HG02571 (cell line): ENCODE data around the gene COL9A3.

Source experiments
- ATAC-seq: cut with Tn5 transposase; IDR thresholded peaks from one replicate; pipeline ENCODE4 v1.9.1; 2021; ENCODE audit warnings: mild to moderate bottlenecking, moderate library complexity; ENCODE audit not compliant: unreplicated experiment

COL9A3 gene

GRCh38 chr20:62822239-62822787, 5.5 kb downstream of the COL9A3 start:
- no peak for ATAC-seq

- no peak for ATAC-seq
Measured at GRCh38 chr20:62822788-62823651, 6.2 kb downstream of the COL9A3 start.

GRCh38 chr20:62823688-62824475, 7.0 kb downstream of the COL9A3 start:
- ATAC-seq, result no peak

GRCh38 chr20:62824476-62825332, 7.9 kb downstream of the COL9A3 start:
- ATAC-seq, result no peak

- no peak for ATAC-seq
Measured at GRCh38 chr20:62825333-62825985, 8.6 kb downstream of the COL9A3 start.

GRCh38 chr20:62825986-62826645, 9.3 kb downstream of the COL9A3 start:
- ATAC-seq, result no peak

- ATAC-seq, result no peak
Measured at GRCh38 chr20:62826646-62827310, 9.9 kb downstream of the COL9A3 start.

- ATAC-seq, result no peak
Measured at GRCh38 chr20:62827311-62828038, 10.6 kb downstream of the COL9A3 start.

- no peak for ATAC-seq
Measured at GRCh38 chr20:62828051-62828450, 11.2 kb downstream of the COL9A3 start.

- ATAC-seq, result no peak
Measured at GRCh38 chr20:62828511-62829230, 11.8 kb downstream of the COL9A3 start.

- no peak for ATAC-seq
Measured at GRCh38 chr20:62829231-62830230, 12.7 kb downstream of the COL9A3 start.

GRCh38 chr20:62830251-62830650, 13.4 kb downstream of the COL9A3 start:
- no peak for ATAC-seq

GRCh38 chr20:62830821-62831220, 14.0 kb downstream of the COL9A3 start:
- ATAC-seq, result no peak

- no peak for ATAC-seq
Measured at GRCh38 chr20:62831361-62831788, 14.5 kb downstream of the COL9A3 start.

GRCh38 chr20:62831854-62832211, 15.0 kb downstream of the COL9A3 start:
- no peak for ATAC-seq

GRCh38 chr20:62832212-62832922, 15.5 kb downstream of the COL9A3 start:
- ATAC-seq, result no peak
